ENCODE measurements around the gene JAM3. TPM values are rescaled to one million over a fixed set of nuclear protein-coding genes. Genes with fewer than 3 reads are reported as not detected.

JAM3 gene
- total and polyA plus RNA-seq, 9 of the 15 experiments (the other 6 are each of a cell fraction or from before 2014, with no cell fraction given), result 0.22 to 0.76 (median 0.40) TPM

DNA sequence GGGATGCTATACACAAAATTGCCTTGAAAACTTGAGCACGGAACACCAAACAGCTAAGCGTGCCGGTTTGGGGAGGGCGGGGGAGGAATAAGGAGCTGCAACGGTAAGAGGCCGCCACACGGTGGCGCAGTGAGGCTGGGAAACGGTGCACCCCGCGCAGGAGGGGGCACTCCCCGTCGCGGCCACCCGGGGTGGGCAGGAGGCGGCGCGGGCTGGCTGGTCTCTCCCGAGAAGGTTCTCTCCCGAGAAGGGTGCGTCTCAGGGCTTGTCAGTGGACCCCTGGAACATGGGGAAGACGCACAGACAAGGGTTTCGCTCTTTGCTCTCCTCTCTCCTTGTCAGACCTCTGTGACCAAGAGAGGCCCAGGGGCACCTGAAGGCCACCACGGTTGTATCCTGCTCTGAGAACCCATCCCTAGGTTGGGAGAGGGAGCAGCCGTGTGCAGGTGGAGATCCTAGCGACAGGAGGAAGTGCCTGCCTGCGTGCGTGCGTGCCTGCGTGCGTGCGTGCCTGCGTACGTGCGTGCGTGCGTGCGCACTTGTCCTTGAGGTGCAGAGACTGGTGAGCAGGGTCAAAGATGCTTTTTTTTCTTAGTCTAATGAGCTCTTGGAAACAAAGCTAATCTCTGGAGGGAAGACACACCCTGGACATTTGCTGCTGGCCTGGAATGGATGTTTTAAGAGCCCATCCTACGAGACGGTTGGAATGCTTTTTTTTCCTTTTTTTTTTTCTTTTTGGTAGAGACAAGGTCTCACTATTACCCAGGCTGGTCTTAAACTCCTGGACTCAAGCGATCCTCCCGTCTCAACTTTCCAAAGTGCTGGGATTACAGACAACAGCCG lies 18.1 kb upstream of the JAM3 start (continued):
- TF ChIP-seq NUFIP1 (IDR thresholded peaks at IDR 0.05; ENCODE audit: partially characterized antibody), result no peak
- TF ChIP-seq ESRRB (CRISPR knock-in tag; IDR thresholded peaks at IDR 0.05; ENCODE audit: borderline replicate concordance), result no peak
- no peak for TF ChIP-seq NR1H2 (CRISPR knock-in tag; IDR thresholded peaks at IDR 0.05)
- TF ChIP-seq ZNF146 (CRISPR knock-in tag; IDR thresholded peaks at IDR 0.05; ENCODE audit: unreplicated experiment), result no peak
- TF ChIP-seq MAZ (CRISPR knock-in tag; conservative IDR thresholded peaks at IDR 0.05 in 1 of 2, IDR thresholded peaks at IDR 0.05 in 1 of 2), result peak; percentile 80 to 97
- no peak for TF ChIP-seq ATF1 (CRISPR knock-in tag; IDR thresholded peaks at IDR 0.05)
- no peak for TF ChIP-seq ATF1 (tag; IDR thresholded peaks at IDR 0.05)
- no peak for TF ChIP-seq U2AF2 (optimal IDR thresholded peaks at IDR 0.05; ENCODE audit: low read depth, low read length)
- no peak for TF ChIP-seq RERE (CRISPR knock-in tag; IDR thresholded peaks at IDR 0.05; ENCODE audit: borderline replicate concordance)
- peak; percentile 39; the same call in 1 of the 2 replicates for TF ChIP-seq STAG1 (CRISPR knock-in tag; IDR thresholded peaks at IDR 0.05; ENCODE audit: borderline replicate concordance)
- no peak for TF ChIP-seq ZNF695 (CRISPR knock-in tag; IDR thresholded peaks at IDR 0.05)
- TF ChIP-seq GABPB2 (CRISPR knock-in tag; conservative IDR thresholded peaks at IDR 0.05), result no peak
- no peak for TF ChIP-seq HLTF (IDR thresholded peaks at IDR 0.05)
- TF ChIP-seq TEAD4 (IDR thresholded peaks at IDR 0.05; ENCODE audit: low read length), result no peak
- no peak for TF ChIP-seq TEAD4 (CRISPR knock-in tag; IDR thresholded peaks at IDR 0.05; ENCODE audit: borderline replicate concordance)
- no peak for TF ChIP-seq FOXJ3 (CRISPR knock-in tag; IDR thresholded peaks at IDR 0.05)
- no peak for TF ChIP-seq SRSF3 (IDR thresholded peaks at IDR 0.05; ENCODE audit: insufficient read depth, low read length)
- TF ChIP-seq PYGO2 (tag; IDR thresholded peaks at IDR 0.05), result no peak
- no peak for TF ChIP-seq TSC22D4 (tag; IDR thresholded peaks at IDR 0.05)
- no peak for TF ChIP-seq CAMTA2 (CRISPR knock-in tag; conservative IDR thresholded peaks at IDR 0.05)
- TF ChIP-seq KAT2B (IDR thresholded peaks at IDR 0.05; ENCODE audit: low read depth, low read length), result no peak
- TF ChIP-seq HDAC3 (IDR thresholded peaks at IDR 0.05; ENCODE audit: borderline replicate concordance, partially characterized antibody), result no peak
- no peak for TF ChIP-seq CSDE1 (IDR thresholded peaks at IDR 0.05)
- TF ChIP-seq ZNF23 (CRISPR knock-in tag; IDR thresholded peaks at IDR 0.05), result no peak
- no peak for TF ChIP-seq POLR3G (IDR thresholded peaks at IDR 0.05; ENCODE audit: extremely low read depth, insufficient read length, insufficient replicate concordance)
- no peak for TF ChIP-seq CC2D1A (IDR thresholded peaks at IDR 0.05)
- TF ChIP-seq SMAD3 (CRISPR knock-in tag; conservative IDR thresholded peaks at IDR 0.05), result no peak
